ENCODE measurements around the gene RAF1. TPM values are rescaled to one million over a fixed set of nuclear protein-coding genes. Genes with fewer than 3 reads are reported as not detected.
"Not testable (repeated sequence)": the region's sequence is repeated elsewhere in the genome, so short reads cannot be mapped to it uniquely, and the experiment has no call there.

Gene RAF1
- total RNA-seq, 2 experiments from 2014 or later, result 71.1 to 74.9 TPM

- no peak overlapping the region for H3K4me3 Mint-ChIP-seq
- H3K4me1 Mint-ChIP-seq (ENCODE audit: low read depth), result peaks cover 7% of the 10 kb centered on the region
- intact Hi-C loops (cut with micrococcal nuclease), result no loop called here
- no peaks in the 10 kb centered on the region for H3K36me3 Mint-ChIP-seq (ENCODE audit: low read depth)
- no peak for TF ChIP-seq CTCF (IDR thresholded peaks at IDR 0.05)
- ChIA-PET POLR2A (interaction anchor here (1.2 to 1.3 kb wide), 2 partner anchors 11 to 14 kb away, joined by 3 to 8 read pairs; no protein-coding TSS in a partner anchor), CTCF (no interaction called here)
- DNase-seq, result no peak
- H3K27ac Mint-ChIP-seq, result no peak overlapping the region
- no peak for ATAC-seq
- H3K9me3 Mint-ChIP-seq, result no peaks in the 10 kb centered on the region
- no peaks in the 10 kb centered on the region for H3K27me3 Mint-ChIP-seq
These were observed 119.1 kb downstream of the RAF1 start for GRCh38 chr3:12544652-12545472.

GRCh38 chr3:12543497-12543896 lies 120.4 kb downstream of the RAF1 start:
- ATAC-seq; H3K4me1 Mint-ChIP-seq (ENCODE audit: low read depth); H3K9me3 Mint-ChIP-seq; intact Hi-C loops (cut with micrococcal nuclease); H3K27ac Mint-ChIP-seq; DNase-seq; H3K36me3 Mint-ChIP-seq (ENCODE audit: low read depth); H3K4me3 Mint-ChIP-seq; H3K27me3 Mint-ChIP-seq: not testable (repeated sequence)
- ChIA-PET POLR2A (interaction anchor here (0.6 kb wide), 1 partner anchor 53 kb away, joined by 3 read pairs; no protein-coding TSS in a partner anchor), CTCF (interaction anchor here (1.3 kb wide), 1 partner anchor 10 kb away, joined by 3 read pairs; no protein-coding TSS in a partner anchor)

GRCh38 chr3:12541625-12542024 lies 122.3 kb downstream of the RAF1 start:
- no peaks in the 10 kb centered on the region for H3K9me3 Mint-ChIP-seq
- no peak overlapping the region for H3K4me3 Mint-ChIP-seq
- POLR2A ChIA-PET, result no interaction called here
- H3K27me3 Mint-ChIP-seq, result no peaks in the 10 kb centered on the region
- CTCF ChIA-PET, result interaction anchor here (1.8 kb wide), 1 partner anchor 13 kb away, joined by 5 read pairs; no protein-coding TSS in a partner anchor
- DNase-seq (no peak), ATAC-seq (no peak)
- H3K27ac Mint-ChIP-seq, result no peak overlapping the region
- H3K36me3 Mint-ChIP-seq (ENCODE audit: low read depth), result no peaks in the 10 kb centered on the region
- H3K4me1 Mint-ChIP-seq (ENCODE audit: low read depth), result peaks cover 7% of the 10 kb centered on the region
- intact Hi-C loops (cut with micrococcal nuclease), result no loop called here
- TF ChIP-seq CTCF (IDR thresholded peaks at IDR 0.05), result no peak

GRCh38 chr3:12536423-12536822 lies 127.5 kb downstream of the RAF1 start:
- Mint-ChIP-seq H3K27ac (no peak overlapping the region), H3K27me3 (no peaks in the 10 kb centered on the region), H3K9me3 (no peaks in the 10 kb centered on the region), H3K36me3 (ENCODE audit: low read depth) (peaks cover 15% of the 10 kb centered on the region), H3K4me3 (no peak overlapping the region), H3K4me1 (ENCODE audit: low read depth) (peaks cover 5% of the 10 kb centered on the region)
- ChIA-PET POLR2A (interaction anchor here (0.9 kb wide), 1 partner anchor 8 kb away, joined by 3 read pairs; no protein-coding TSS in a partner anchor), CTCF (no interaction called here)
- TF ChIP-seq CTCF (IDR thresholded peaks at IDR 0.05), result no peak
- intact Hi-C loops (cut with micrococcal nuclease), result no loop called here
- no peak for ATAC-seq
- DNase-seq, result no peak

Other genes starting within 250 kb of the RAF1 start
- gene TSEN2, start 179.6 kb downstream of the RAF1 start, total RNA-seq, result 10 to 100 TPM; 19.4 to 21.4 TPM
- not detected for gene MKRN2OS, start 118.6 kb downstream of the RAF1 start, total RNA-seq
- 10 to 100 TPM; 27.8 to 28.2 TPM for gene MKRN2, start 107.0 kb downstream of the RAF1 start, total RNA-seq
- not detected for gene TMEM40, start 95.1 kb upstream of the RAF1 start, total RNA-seq
- 1 to 10 TPM; 1.5 to 1.9 TPM for gene CAND2, start 132.6 kb upstream of the RAF1 start, total RNA-seq
- gene RPL32, start 177.4 kb upstream of the RAF1 start, total RNA-seq, result 1,000 to 10,000 TPM; 2,861 to 2,981 TPM

Measured in activated CD8-positive, alpha-beta T cell treated with anti-CD3 and anti-CD28 coated beads for 36 hours (primary cell).